HEK293 (cell line): ENCODE data around the gene VANGL2.

ENCODE experiments used
- CTCF ChIA-PET: fragments of 350-600 bp; formaldehyde crosslinking; extraction: SDS; loops from one replicate; lab custom pipeline; 2021; ENCODE audit warnings: antibody characterized with exemption; lab: Yijun Ruan, JAX
- POLR2A ChIA-PET: fragments of 300-600 bp; formaldehyde crosslinking; extraction: SDS; loops from one replicate; lab custom pipeline; 2020; ENCODE audit warnings: antibody characterized with exemption, inconsistent platforms; lab: Yijun Ruan, JAX
- H3K27ac ChIP-seq: fragments of 200-500 bp; sonication (Bioruptor generic); 2 replicates; pipeline ENCODE4 v1.5.1; 2014; ENCODE audit warnings: low read depth, low read length, control low read depth, inconsistent platforms; ENCODE audit errors: extremely low read depth
- H3K36me3 ChIP-seq, 2 experiments: fragments of 200-500 bp in 1 of 2; sonication (Bioruptor generic) in 1 of 2; 1 replicate in 1 of 2; 2 replicates in 1 of 2; pipeline ENCODE4 v1.5.1; 2014 to 2017; ENCODE audit warnings: inconsistent platforms in 2 of 2, low read length in 2 of 2; ENCODE audit not compliant: control insufficient read depth in 2 of 2, insufficient read depth in 1 of 2
- H3K4me1 ChIP-seq: fragments of 200-500 bp; sonication (Bioruptor generic); 2 replicates; pipeline ENCODE4 v1.5.1; 2014; ENCODE audit warnings: mild to moderate bottlenecking, low read length, inconsistent platforms; ENCODE audit not compliant: control insufficient read depth, insufficient read depth
- H3K4me3 ChIP-seq: 2 replicates; pipeline ENCODE4 v1.5.1; 2011; ENCODE audit warnings: low read depth, mild to moderate bottlenecking, control low read depth, low read length, moderate library complexity
- H3K9me3 ChIP-seq: fragments of 200-500 bp; sonication (Bioruptor generic); 2 replicates; pipeline ENCODE4 v1.5.1; 2014; ENCODE audit warnings: low read depth, low read length, inconsistent platforms; ENCODE audit not compliant: control insufficient read depth, insufficient read depth
- GLI2 ChIP-seq: fragments of 450-650 bp; formaldehyde crosslinking; IDR thresholded peaks from 2 replicates; pipeline ENCODE4; 2017; ENCODE audit warnings: missing biosample characterization, missing genetic modification characterization, low read depth, borderline replicate concordance
- MZF1 ChIP-seq: fragments of 450-650 bp; formaldehyde crosslinking; IDR thresholded peaks from 2 replicates; pipeline ENCODE4 v1.5.1; 2017; ENCODE audit warnings: missing biosample characterization, missing genetic modification characterization, borderline replicate concordance
- OSR2 ChIP-seq: fragments of 450-650 bp; formaldehyde crosslinking; IDR thresholded peaks from 2 replicates; pipeline ENCODE4 v1.5.1; 2016; ENCODE audit warnings: missing biosample characterization, missing genetic modification characterization
- RBAK ChIP-seq: fragments of 450-650 bp; formaldehyde crosslinking; IDR thresholded peaks from 2 replicates; pipeline ENCODE4 v1.5.1; 2016; ENCODE audit warnings: missing biosample characterization, missing genetic modification characterization
- SP7 ChIP-seq: fragments of 450-650 bp; formaldehyde crosslinking; IDR thresholded peaks from 2 replicates; pipeline ENCODE4 v1.5.1; 2016; ENCODE audit warnings: missing biosample characterization, missing genetic modification characterization
- ZBTB20 ChIP-seq: fragments of 450-650 bp; formaldehyde crosslinking; IDR thresholded peaks from 2 replicates; pipeline ENCODE4 v1.5.1; 2016; ENCODE audit warnings: missing biosample characterization, missing genetic modification characterization
- ZBTB48 ChIP-seq: fragments of 450-650 bp; formaldehyde crosslinking; IDR thresholded peaks from 2 replicates; pipeline ENCODE4 v1.5.1; 2016; ENCODE audit warnings: missing biosample characterization, missing genetic modification characterization
- ZFP3 ChIP-seq: fragments of 450-650 bp; formaldehyde crosslinking; IDR thresholded peaks from 2 replicates; pipeline ENCODE4 v1.5.1; 2016; ENCODE audit warnings: low read depth, missing biosample characterization, missing genetic modification characterization
- ZNF10 ChIP-seq: fragments of 450-650 bp; formaldehyde crosslinking; IDR thresholded peaks from 2 replicates; pipeline ENCODE4 v1.5.1; 2017; ENCODE audit warnings: missing biosample characterization, missing genetic modification characterization
- ZNF2 ChIP-seq: fragments of 450-650 bp; formaldehyde crosslinking; IDR thresholded peaks from 2 replicates; pipeline ENCODE4 v1.5.1; 2016; ENCODE audit warnings: missing biosample characterization, missing genetic modification characterization
- ZNF350 ChIP-seq: fragments of 450-650 bp; formaldehyde crosslinking; IDR thresholded peaks from 2 replicates; pipeline ENCODE4 v1.5.0; 2017; ENCODE audit warnings: missing biosample characterization, mild to moderate bottlenecking, missing genetic modification characterization
- ZNF391 ChIP-seq: fragments of 450-650 bp; formaldehyde crosslinking; IDR thresholded peaks from 2 replicates; pipeline ENCODE4 v1.5.1; 2016; ENCODE audit warnings: low read depth, missing biosample characterization, missing genetic modification characterization, borderline replicate concordance
- ZNF398 ChIP-seq: fragments of 450-650 bp; formaldehyde crosslinking; IDR thresholded peaks from 2 replicates; pipeline ENCODE4 v1.5.1; 2017; ENCODE audit warnings: missing biosample characterization, missing genetic modification characterization
- ZNF561 ChIP-seq: fragments of 450-650 bp; IDR thresholded peaks from 2 replicates; pipeline ENCODE4 v1.5.1; 2018; ENCODE audit warnings: missing biosample characterization, missing genetic modification characterization, borderline replicate concordance
- ZNF571 ChIP-seq: fragments of 450-650 bp; formaldehyde crosslinking; IDR thresholded peaks from 2 replicates; pipeline ENCODE4 v1.5.0; 2017; ENCODE audit warnings: missing biosample characterization, missing genetic modification characterization
- ZNF580 ChIP-seq: fragments of 450-650 bp; formaldehyde crosslinking; IDR thresholded peaks from 2 replicates; pipeline ENCODE4 v1.5.1; 2016; ENCODE audit warnings: missing biosample characterization, missing genetic modification characterization
- ZNF670 ChIP-seq: fragments of 450-650 bp; formaldehyde crosslinking; IDR thresholded peaks from 2 replicates; pipeline ENCODE4 v1.5.1; 2016; ENCODE audit warnings: missing biosample characterization, missing genetic modification characterization, low read depth
- TF ChIP-seq, protein P1 (sequence below): fragments of 450-650 bp; formaldehyde crosslinking; IDR thresholded peaks from 2 replicates; pipeline ENCODE4 v1.5.1; 2016; ENCODE audit warnings: missing biosample characterization, missing genetic modification characterization
- TF ChIP-seq, protein P2 (sequence below): fragments of 450-650 bp; formaldehyde crosslinking; IDR thresholded peaks from 2 replicates; pipeline ENCODE4 v1.5.1; 2017; ENCODE audit warnings: missing biosample characterization, mild to moderate bottlenecking, missing genetic modification characterization, moderate library complexity

Gene VANGL2

GRCh38 chr1:160358073-160358472, 42.3 kb upstream of the VANGL2 start (continued):
- TF ChIP-seq, protein P1, sequence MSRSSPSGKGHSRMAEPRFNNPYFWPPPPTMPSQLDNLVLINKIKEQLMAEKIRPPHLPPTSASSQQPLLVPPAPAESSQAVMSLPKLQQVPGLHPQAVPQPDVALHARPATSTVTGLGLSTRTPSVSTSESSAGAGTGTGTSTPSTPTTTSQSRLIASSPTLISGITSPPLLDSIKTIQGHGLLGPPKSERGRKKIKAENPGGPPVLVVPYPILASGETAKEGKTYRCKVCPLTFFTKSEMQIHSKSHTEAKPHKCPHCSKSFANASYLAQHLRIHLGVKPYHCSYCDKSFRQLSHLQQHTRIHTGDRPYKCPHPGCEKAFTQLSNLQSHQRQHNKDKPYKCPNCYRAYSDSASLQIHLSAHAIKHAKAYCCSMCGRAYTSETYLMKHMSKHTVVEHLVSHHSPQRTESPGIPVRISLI (tag by site-specific recombination) = no peak
- TF ChIP-seq GLI2 = no peak
- TF ChIP-seq, all 188 proteins: peak for 0

GRCh38 chr1:160359559-160360226, 40.7 kb upstream of the VANGL2 start:
- CTCF ChIA-PET = interaction anchor here (0.7 to 9.3 kb wide), 4 partner anchors 17 to 68 kb away, joined by 3 to 175 read pairs (median 4); no protein-coding TSS in a partner anchor
- H3K4me3 ChIP-seq = no peak overlapping the region
- no peak overlapping the region for H3K27ac ChIP-seq
- H3K4me1 ChIP-seq = 0 out of 2 replicates have a peak, but pooled peaks cover 2% of the 10 kb centered on the region
- peaks cover 18 to 58% of the 10 kb centered on the region in 2 experiments for H3K36me3 ChIP-seq
- TF ChIP-seq, protein P2, sequence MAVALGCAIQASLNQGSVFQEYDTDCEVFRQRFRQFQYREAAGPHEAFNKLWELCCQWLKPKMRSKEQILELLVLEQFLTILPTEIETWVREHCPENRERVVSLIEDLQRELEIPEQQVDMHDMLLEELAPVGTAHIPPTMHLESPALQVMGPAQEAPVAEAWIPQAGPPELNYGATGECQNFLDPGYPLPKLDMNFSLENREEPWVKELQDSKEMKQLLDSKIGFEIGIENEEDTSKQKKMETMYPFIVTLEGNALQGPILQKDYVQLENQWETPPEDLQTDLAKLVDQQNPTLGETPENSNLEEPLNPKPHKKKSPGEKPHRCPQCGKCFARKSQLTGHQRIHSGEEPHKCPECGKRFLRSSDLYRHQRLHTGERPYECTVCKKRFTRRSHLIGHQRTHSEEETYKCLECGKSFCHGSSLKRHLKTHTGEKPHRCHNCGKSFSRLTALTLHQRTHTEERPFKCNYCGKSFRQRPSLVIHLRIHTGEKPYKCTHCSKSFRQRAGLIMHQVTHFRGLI = peak; percentile 55; the same call in 1 of the 2 replicates
- TF ChIP-seq SP7 (tag by site-specific recombination) (0 out of 2 replicates have a peak, but pooled peaks have one; percentile 19), ZNF10 (tag by site-specific recombination) (peak; percentile 49; the same call in 1 of the 2 replicates), RBAK (tag by site-specific recombination) (no peak), ZBTB20 (tag by site-specific recombination) (no peak), MZF1 (tag by site-specific recombination) (no peak), ZNF391 (no peak)
- POLR2A ChIA-PET = no interaction called here
- no peaks in the 10 kb centered on the region for H3K9me3 ChIP-seq

DNA sequence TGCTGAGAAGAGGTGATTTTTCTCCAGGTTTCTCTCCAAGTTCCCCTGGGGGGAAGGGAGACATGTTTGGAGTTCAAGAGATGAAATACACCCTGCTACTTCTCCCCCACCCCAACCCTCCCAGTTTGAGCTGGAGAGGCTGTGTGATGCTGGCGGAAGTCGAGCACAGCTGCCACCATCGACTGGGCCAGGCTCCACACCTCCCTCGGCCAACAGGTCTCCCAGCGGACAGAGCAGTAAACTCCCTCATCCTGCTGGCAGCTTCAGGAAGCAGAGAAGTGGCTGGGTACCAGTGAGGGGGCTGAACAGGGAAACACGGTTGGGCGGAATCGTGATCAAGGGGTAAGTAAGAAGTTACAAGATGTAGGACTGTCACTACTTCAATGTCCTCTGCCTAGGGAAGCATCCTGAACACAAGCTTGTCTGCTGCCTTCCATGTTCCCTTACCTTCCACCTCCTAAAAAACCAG, 40.1 kb upstream of the VANGL2 start:
- no peak for TF ChIP-seq OSR2
- TF ChIP-seq ZNF398 (tag by site-specific recombination) = no peak
- TF ChIP-seq ZNF580 (tag by site-specific recombination) = no peak
- TF ChIP-seq ZNF2 (tag by site-specific recombination) = no peak
- no peak for TF ChIP-seq ZNF571 (tag by site-specific recombination)
- TF ChIP-seq ZNF670 (tag by site-specific recombination) = no peak
- no peak for TF ChIP-seq ZNF350 (tag by site-specific recombination)
- TF ChIP-seq ZBTB48 (tag by site-specific recombination) = no peak
- no peak for TF ChIP-seq ZNF561 (tag by site-specific recombination)
- TF ChIP-seq ZFP3 = no peak
- H3K4me3 ChIP-seq = no peak overlapping the region
- H3K4me1 ChIP-seq = 0 out of 2 replicates have a peak, but pooled peaks cover 2% of the 10 kb centered on the region
- H3K9me3 ChIP-seq = no peaks in the 10 kb centered on the region
- POLR2A ChIA-PET = interaction anchor here (0.7 kb wide), 1 partner anchor 99 kb away, joined by 3 read pairs; no protein-coding TSS in a partner anchor
- H3K36me3 ChIP-seq = peaks cover 14 to 52% of the 10 kb centered on the region in 2 experiments
- no peak overlapping the region for H3K27ac ChIP-seq
- CTCF ChIA-PET = interaction anchor here (0.7 to 3.7 kb wide), 4 partner anchors 16 to 69 kb away, joined by 3 to 22 read pairs (median 4); no protein-coding TSS in a partner anchor
